Measurements from ENCODE around the gene TULP4. TPM values are rescaled to one million over a fixed set of nuclear protein-coding genes. Genes with fewer than 3 reads are reported as not detected.

TULP4 gene
- total and polyA plus RNA-seq, 8 donors, result 18.6 to 86.8 (median 21.7) TPM

GRCh38 chr6:158303210-158303731 lies 9.0 kb upstream of the TULP4 start:
- Histone ChIP-seq H3K4me3 (no peak overlapping the region), H3K27me3 (no peaks in the 10 kb centered on the region), H3K36me3 (no peaks in the 10 kb centered on the region), H3K9me3 (peaks cover 0 to 2% of the 10 kb centered on the region in 2 donors), H3K4me1 (peaks cover 0 to 9% of the 10 kb centered on the region in 2 donors), H3K27ac (no peak overlapping the region)
- intact Hi-C loops (cut with DNase I), result no loop called here
- no peak for DNase-seq
- ATAC-seq, result no peak
- TF ChIP-seq CTCF (IDR thresholded peaks at IDR 0.05), result no peak

DNA sequence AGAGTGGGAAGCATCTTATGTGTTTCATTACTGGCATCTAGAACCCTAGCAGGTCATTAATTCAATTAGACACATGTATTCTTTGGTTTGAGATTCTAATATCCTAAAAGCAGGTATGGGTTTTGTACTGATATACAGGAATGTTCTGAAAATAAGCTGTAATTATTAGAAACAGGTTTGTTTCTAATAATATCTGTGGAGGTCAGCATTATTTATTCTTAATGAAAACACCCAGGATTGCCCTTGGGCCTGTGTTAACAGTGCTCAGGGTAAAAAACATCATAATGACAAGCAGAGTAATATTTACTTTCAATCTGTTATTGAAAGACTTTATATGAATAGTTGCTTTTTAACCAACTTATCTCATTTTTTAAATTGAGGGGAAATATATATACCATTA lies 8.0 kb upstream of the TULP4 start:
- TF ChIP-seq CTCF (IDR thresholded peaks at IDR 0.05), result no peak
- no peaks in the 10 kb centered on the region for H3K27me3 ChIP-seq
- no peaks in the 10 kb centered on the region for H3K9me3 ChIP-seq
- ATAC-seq, result no peak
- H3K4me3 ChIP-seq, result no peak overlapping the region
- DNase-seq, result no peak
- H3K36me3 ChIP-seq, result no peaks in the 10 kb centered on the region
- H3K4me1 ChIP-seq, result peaks cover 0 to 9% of the 10 kb centered on the region in 2 donors
- no peak overlapping the region for H3K27ac ChIP-seq
- intact Hi-C loops (cut with DNase I), result no loop called here

- intact Hi-C loops (cut with DNase I), result no loop called here
- TF ChIP-seq CTCF (IDR thresholded peaks at IDR 0.05), result no peak
- H3K27me3 ChIP-seq, result no peaks in the 10 kb centered on the region
- ATAC-seq (no peak), DNase-seq (no peak)
- H3K4me1 ChIP-seq, result peaks cover 0 to 6% of the 10 kb centered on the region in 2 donors
- no peaks in the 10 kb centered on the region for H3K9me3 ChIP-seq
- no peak overlapping the region for H3K4me3 ChIP-seq
- H3K27ac ChIP-seq, result no peak overlapping the region
- H3K36me3 ChIP-seq, result peaks cover 0 to 23% of the 10 kb centered on the region in 2 donors
These were observed 2.5 kb upstream of the TULP4 start for GRCh38 chr6:158309814-158310213.

DNA sequence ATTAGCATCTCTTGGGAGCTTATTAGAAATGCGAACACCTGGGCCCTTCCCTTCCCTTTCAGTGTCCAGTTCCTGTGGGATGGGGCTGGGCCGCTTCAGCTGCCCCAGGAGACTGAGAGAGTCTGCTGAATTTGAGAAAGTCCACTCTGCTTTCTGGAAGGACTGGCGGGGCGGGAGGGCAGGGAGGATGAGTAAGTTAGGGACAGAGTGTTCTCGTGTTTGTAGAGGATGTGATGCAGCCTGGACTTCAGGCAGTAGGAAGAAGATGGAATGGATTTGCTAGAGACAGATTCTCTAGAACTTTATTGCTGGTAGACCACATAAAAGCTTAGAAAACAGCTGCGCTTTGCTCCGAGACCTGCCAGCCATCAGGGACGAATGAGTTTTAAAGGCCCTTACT lies 1.1 kb upstream of the TULP4 start:
- H3K9me3 ChIP-seq, result no peaks in the 10 kb centered on the region
- intact Hi-C loops (cut with DNase I), result no loop called here
- TF ChIP-seq CTCF (IDR thresholded peaks at IDR 0.05), result no peak
- ATAC-seq (no peak), DNase-seq (no peak)
- H3K27ac ChIP-seq, result no peak overlapping the region
- peaks cover 0 to 6% of the 10 kb centered on the region in 2 donors for H3K4me1 ChIP-seq
- peaks cover 0 to 28% of the 10 kb centered on the region in 2 donors for H3K36me3 ChIP-seq
- H3K27me3 ChIP-seq, result no peaks in the 10 kb centered on the region
- no peak overlapping the region for H3K4me3 ChIP-seq

DNA sequence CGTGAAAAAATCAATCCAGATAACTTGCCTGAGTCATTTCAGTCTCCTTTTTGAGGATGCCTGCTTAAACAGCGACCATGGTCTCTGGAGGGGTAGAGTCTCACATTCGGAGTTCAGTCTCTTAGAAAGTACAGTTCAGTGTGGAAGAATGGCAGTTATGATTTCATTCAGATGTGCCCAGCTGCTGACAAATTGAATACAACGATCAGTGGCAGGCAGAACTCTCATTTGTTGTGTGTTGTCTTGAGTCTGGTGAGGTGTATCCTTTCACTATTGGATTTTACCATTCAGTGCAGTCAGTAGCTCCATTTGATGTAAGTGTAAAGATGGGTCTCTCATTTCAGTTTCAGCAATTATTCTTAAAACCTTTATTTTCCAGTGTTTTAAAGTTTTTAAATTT lies 639 bp upstream of the TULP4 start:
- Histone ChIP-seq H3K9me3 (peaks cover 0 to 3% of the 10 kb centered on the region in 2 donors), H3K36me3 (peaks cover 0 to 28% of the 10 kb centered on the region in 2 donors), H3K4me3 (no peak overlapping the region), H3K27me3 (no peaks in the 10 kb centered on the region), H3K27ac (no peak overlapping the region), H3K4me1 (peaks cover 0 to 6% of the 10 kb centered on the region in 2 donors)
- ATAC-seq (no peak), DNase-seq (no peak)
- no peak for TF ChIP-seq CTCF (IDR thresholded peaks at IDR 0.05)
- intact Hi-C loops (cut with DNase I), result no loop called here
